HCT116 (cell line): ENCODE data around the gene ZNF783. TPM values are rescaled to one million over a fixed set of nuclear protein-coding genes. Genes with fewer than 3 reads are reported as not detected.

Experiments used
- ATAC-seq: fragments of 200-7000 bp; cut with Tn5 transposase; 2 replicates; pipeline ENCODE4 v1.9.1; 2020; ENCODE audit warnings: mild to moderate bottlenecking, moderate library complexity
- BruUV-seq: library from RNA; stranded (reverse); fragments of 400-500 nt; replicated peaks from 2 replicates; lab custom pipeline; 2021; lab: Mats Ljungman, UMichigan
- CTCF ChIA-PET: fragments of 300-600 bp; sonication (Branson Sonifier 250); formaldehyde crosslinking; loops from one replicate; lab custom pipeline; 2021; ENCODE audit warnings: antibody characterized with exemption; lab: Charles Lee
- POLR2A ChIA-PET: fragments of 300-600, 350-600 bp; sonication (Branson Sonifier 250); formaldehyde crosslinking; loops from one replicate; lab custom pipeline; 2021; ENCODE audit warnings: antibody characterized with exemption; lab: Charles Lee
- RAD21 ChIA-PET, 2 experiments: fragments of 300-600 bp; sonication (Branson Sonifier 250); formaldehyde crosslinking; loops; one replicate each; lab custom pipeline; 2023; ENCODE audit warnings: low total read pairs in 2 of 2; ENCODE audit not compliant: uncharacterized antibody in 2 of 2, unreplicated experiment in 2 of 2, low non-redundant PET in 1 of 2; lab: Charles Lee
- DNase-seq: peaks from one replicate; pipeline ENCODE4 v3.0.0-alpha.2; 2010; ENCODE audit warnings: low read depth, low spot score
- H2AFZ ChIP-seq: fragments of 200-600 bp; shearing (Covaris generic), sonication (generic); 2 replicates; pipeline ENCODE4 v1.6.1; 2017; ENCODE audit warnings: low read depth, mixed run types, mixed read lengths, antibody characterized with exemption, low read length; ENCODE audit not compliant: poor library complexity, severe bottlenecking
- H3K27ac ChIP-seq: 2 replicates; pipeline ENCODE4 v1.5.1; 2012; ENCODE audit warnings: low read depth, low read length
- H3K27me3 ChIP-seq: fragments of 200-600 bp; sonication (generic); 2 replicates; pipeline ENCODE4 v1.6.1; 2016; ENCODE audit warnings: mixed run types, low read length, mixed read lengths; ENCODE audit not compliant: insufficient read depth
- H3K36me3 ChIP-seq, 2 experiments: fragments of 200-500 bp in 1 of 2; fragments of 200-600 bp in 1 of 2; sonication (Bioruptor generic) in 1 of 2; sonication (generic) in 1 of 2; 2 replicates each; pipeline versions ENCODE4 v1.5.1 to v1.6.1; 2014 to 2016; ENCODE audit warnings: low read length in 2 of 2, inconsistent platforms in 1 of 2, mixed read lengths in 1 of 2, mixed run types in 1 of 2; ENCODE audit not compliant: insufficient read depth in 2 of 2, control insufficient read depth in 1 of 2
- H3K4me1 ChIP-seq, 2 experiments: fragments of 200-600 bp in 1 of 2; sonication (generic) in 1 of 2; 2 replicates each; pipeline versions ENCODE4 v1.5.1 to v1.6.1; 2012 to 2017; ENCODE audit warnings: low read length in 2 of 2, inconsistent platforms in 1 of 2, mild to moderate bottlenecking in 1 of 2, mixed read lengths in 1 of 2, mixed run types in 1 of 2, moderate library complexity in 1 of 2; ENCODE audit not compliant: insufficient read depth in 2 of 2, control insufficient read depth in 1 of 2
- H3K4me2 ChIP-seq: fragments of 200-600 bp; sonication (generic); 2 replicates; pipeline ENCODE4 v1.6.1; 2017; ENCODE audit warnings: mixed run types, low read length, mixed read lengths
- H3K4me3 ChIP-seq, 2 experiments: fragments of 200-600 bp in 1 of 2; sonication (generic) in 1 of 2; replicated peaks in 1 of 2; 2 replicates each; pipeline ENCODE4 v1.5.1; 2011 to 2016; ENCODE audit warnings: low read length in 2 of 2, control low read depth in 1 of 2, low read depth in 1 of 2, mild to moderate bottlenecking in 1 of 2, mixed read lengths in 1 of 2, mixed run types in 1 of 2
- H3K79me2 ChIP-seq: fragments of 200-600 bp; sonication (generic); 2 replicates; pipeline ENCODE4 v1.6.1; 2017; ENCODE audit warnings: mild to moderate bottlenecking, mixed run types, low read length, moderate library complexity, mixed read lengths; ENCODE audit not compliant: insufficient read depth
- H3K9ac ChIP-seq: fragments of 200-600 bp; sonication (generic); 2 replicates; pipeline ENCODE4 v1.6.1; 2016; ENCODE audit warnings: low read length, mixed read lengths
- H3K9me2 ChIP-seq: fragments of 200-600 bp; sonication (generic), shearing (Covaris generic); 2 replicates; pipeline ENCODE4 v1.6.1; 2017; ENCODE audit warnings: mixed run types, mild to moderate bottlenecking, moderate library complexity; ENCODE audit not compliant: insufficient read depth
- H3K9me3 ChIP-seq, 2 experiments: fragments of 200-500 bp in 1 of 2; fragments of 200-600 bp in 1 of 2; sonication (Bioruptor generic) in 1 of 2; sonication (generic) in 1 of 2; 2 replicates each; pipeline ENCODE4 v1.6.1; 2014 to 2017; ENCODE audit warnings: low read length in 2 of 2, mixed read lengths in 2 of 2, inconsistent platforms in 1 of 2, low read depth in 1 of 2, mild to moderate bottlenecking in 1 of 2, mixed run types in 1 of 2, moderate library complexity in 1 of 2; ENCODE audit not compliant: control insufficient read depth in 1 of 2, insufficient read depth in 1 of 2
- H4K20me1 ChIP-seq: fragments of 200-600 bp; sonication (generic), shearing (Covaris generic); 2 replicates; pipeline ENCODE4 v1.6.1; 2017; ENCODE audit warnings: mixed run types, mild to moderate bottlenecking, moderate library complexity; ENCODE audit not compliant: insufficient read depth
- CEBPB ChIP-seq: IDR thresholded peaks from 2 replicates; pipeline ENCODE4 v1.6.1; 2012; ENCODE audit warnings: low read depth
- EZH2 ChIP-seq: fragments of 200-600 bp; sonication (generic); IDR thresholded peaks from 2 replicates; pipeline ENCODE4 v1.6.1; 2017; ENCODE audit warnings: antibody characterized with exemption, mixed run types
- POLR2A ChIP-seq: IDR thresholded peaks from 2 replicates; pipeline ENCODE4 v1.7.0; 2011; ENCODE audit warnings: borderline replicate concordance; ENCODE audit not compliant: insufficient read depth, insufficient read length; ENCODE audit errors: extremely low read depth
- RAD21 ChIP-seq: IDR thresholded peaks from 2 replicates; pipeline ENCODE4 v1.6.1; 2012; ENCODE audit warnings: low read depth, mild to moderate bottlenecking
- SRF ChIP-seq: IDR thresholded peaks from 2 replicates; pipeline ENCODE4 v1.6.1; 2012; ENCODE audit warnings: low read depth
- TCF7L2 ChIP-seq: IDR thresholded peaks from 2 replicates; pipeline ENCODE4 v1.7.0; 2011; ENCODE audit warnings: borderline replicate concordance, inconsistent platforms; ENCODE audit not compliant: insufficient read depth, insufficient read length; ENCODE audit errors: extremely low read depth
- YY1 ChIP-seq: IDR thresholded peaks from 2 replicates; pipeline ENCODE4 v1.6.1; 2011; ENCODE audit warnings: low read length, low read depth, moderate library complexity, mild to moderate bottlenecking; ENCODE audit not compliant: insufficient replicate concordance; ENCODE audit errors: extremely low read depth
- ZNF274 ChIP-seq: fragments of 200-500 bp; sonication (Bioruptor generic); IDR thresholded peaks from 2 replicates; pipeline ENCODE4 v1.6.1; 2014; ENCODE audit warnings: mild to moderate bottlenecking, low read depth, low read length, inconsistent platforms
- intact Hi-C: fragments of 100-400 bp; cut with micrococcal nuclease; formaldehyde crosslinking; loops from 2 replicates; pipeline ENCODE4 v1.10.0; 2022
- total RNA-seq: library from RNA; stranded (reverse); gene quantifications from one replicate; pipeline ENCODE4 v1.2.1, GENCODE V29; 2021; ENCODE audit not compliant: unreplicated experiment
- TF ChIP-seq, protein P1 (sequence below): IDR thresholded peaks from 2 replicates; pipeline ENCODE4 v1.6.1; 2012
- TF ChIP-seq, protein P2 (sequence below): IDR thresholded peaks from 2 replicates; pipeline ENCODE4 v1.6.1; 2012
- TF ChIP-seq, protein P3 (sequence below), 3 experiments: fragments of 200-600 bp in 1 of 3; sonication (generic) in 1 of 3; IDR thresholded peaks in 2 of 3; conservative IDR thresholded peaks in 1 of 3; 2 replicates each; pipeline ENCODE4 v1.5.1; 2012 to 2017; ENCODE audit warnings: low read depth in 2 of 3, low read length in 2 of 3, antibody characterized with exemption in 1 of 3, borderline replicate concordance in 1 of 3, control low read depth in 1 of 3, mild to moderate bottlenecking in 1 of 3, mixed read lengths in 1 of 3, mixed run types in 1 of 3, moderate library complexity in 1 of 3; ENCODE audit not compliant: insufficient read depth in 1 of 3

ZNF783 gene
- total RNA-seq, 1 experiment from 2014 or later, result 12.5 TPM

DNA sequence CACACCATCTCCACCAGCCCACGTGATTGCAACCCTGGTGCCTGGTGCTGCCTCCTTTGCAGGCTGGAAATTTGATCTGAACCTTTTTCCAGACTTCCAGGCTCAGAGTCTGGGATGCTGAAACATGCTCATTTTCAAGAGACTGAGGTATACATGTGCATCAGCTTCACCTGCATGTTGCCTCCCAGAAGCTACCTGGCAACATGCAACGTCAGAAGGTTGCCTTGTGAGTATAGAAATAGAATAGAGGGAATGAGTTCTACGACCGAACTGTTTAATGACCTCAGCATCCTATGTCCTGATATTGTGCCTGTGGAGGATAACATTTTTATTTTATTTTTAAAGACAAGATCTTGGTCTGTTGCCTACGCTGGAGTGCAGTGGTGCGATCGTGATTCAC, 24.5 kb upstream of the ZNF783 start:
- H2AFZ ChIP-seq, result no peak overlapping the region
- H3K4me1 ChIP-seq, result peaks cover 17 to 37% of the 10 kb centered on the region in 2 experiments
- H4K20me1 ChIP-seq, result no peaks in the 10 kb centered on the region
- ChIA-PET RAD21 (no interaction called here), CTCF (no interaction called here), POLR2A (no interaction called here)
- BruUV-seq, result no TSS peak
- H3K9me2 ChIP-seq, result no peaks in the 10 kb centered on the region
- TF ChIP-seq CEBPB, result no peak
- no peak for ATAC-seq
- peaks cover 26% of the 10 kb centered on the region for H3K79me2 ChIP-seq
- H3K36me3 ChIP-seq, result no peaks in the 10 kb centered on the region; a peak in 1 of 4 replicates
- H3K9me3 ChIP-seq, result 0 out of 4 replicates have a peak, but pooled peaks cover 0 to 3% of the 10 kb centered on the region in 2 experiments
- H3K9ac ChIP-seq, result no peak overlapping the region
- H3K4me2 ChIP-seq, result no peak overlapping the region
- no peak for DNase-seq
- no peak overlapping the region for H3K27ac ChIP-seq
- H3K27me3 ChIP-seq, result no peaks in the 10 kb centered on the region
- intact Hi-C loops, result no loop called here
- no peak overlapping the region for H3K4me3 ChIP-seq

DNA sequence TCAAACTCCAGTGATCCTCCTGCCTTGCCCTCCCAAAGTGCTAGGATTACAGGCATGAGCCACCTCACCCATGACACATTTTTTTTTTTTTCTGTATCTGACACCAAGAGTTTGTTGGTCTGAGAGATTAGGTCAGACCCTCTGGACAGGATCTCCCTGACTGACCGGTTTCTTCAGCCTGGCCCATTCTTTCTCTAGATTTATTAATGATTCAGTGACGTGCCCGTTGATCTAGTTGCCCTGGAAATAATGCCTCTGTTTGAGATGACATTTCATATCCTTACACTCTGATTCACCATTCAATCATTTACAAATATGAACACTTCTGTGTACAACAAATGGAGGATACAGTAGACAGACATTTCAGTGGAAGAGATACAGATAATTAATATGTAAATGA, 23.9 kb upstream of the ZNF783 start:
- peaks cover 12 to 31% of the 10 kb centered on the region in 2 experiments for H3K4me1 ChIP-seq
- ChIA-PET RAD21 (no interaction called here), CTCF (no interaction called here), POLR2A (no interaction called here)
- intact Hi-C loops, result no loop called here
- no peak overlapping the region for H3K9ac ChIP-seq
- DNase-seq, result no peak
- H3K4me3 ChIP-seq, result no peak overlapping the region
- H3K9me2 ChIP-seq, result no peaks in the 10 kb centered on the region
- peaks cover 32% of the 10 kb centered on the region for H3K79me2 ChIP-seq
- no peak for ATAC-seq
- no peak overlapping the region for H2AFZ ChIP-seq
- TF ChIP-seq TCF7L2, result no peak
- TF ChIP-seq EZH2, result no peak
- no peak for TF ChIP-seq YY1
- TF ChIP-seq ZNF274, result no peak
- no peak for TF ChIP-seq SRF
- TF ChIP-seq, protein P1, sequence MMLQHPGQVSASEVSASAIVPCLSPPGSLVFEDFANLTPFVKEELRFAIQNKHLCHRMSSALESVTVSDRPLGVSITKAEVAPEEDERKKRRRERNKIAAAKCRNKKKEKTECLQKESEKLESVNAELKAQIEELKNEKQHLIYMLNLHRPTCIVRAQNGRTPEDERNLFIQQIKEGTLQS, result no peak
- TF ChIP-seq, protein P2, sequence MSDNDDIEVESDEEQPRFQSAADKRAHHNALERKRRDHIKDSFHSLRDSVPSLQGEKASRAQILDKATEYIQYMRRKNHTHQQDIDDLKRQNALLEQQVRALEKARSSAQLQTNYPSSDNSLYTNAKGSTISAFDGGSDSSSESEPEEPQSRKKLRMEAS, result no peak
- TF ChIP-seq, protein P3, sequence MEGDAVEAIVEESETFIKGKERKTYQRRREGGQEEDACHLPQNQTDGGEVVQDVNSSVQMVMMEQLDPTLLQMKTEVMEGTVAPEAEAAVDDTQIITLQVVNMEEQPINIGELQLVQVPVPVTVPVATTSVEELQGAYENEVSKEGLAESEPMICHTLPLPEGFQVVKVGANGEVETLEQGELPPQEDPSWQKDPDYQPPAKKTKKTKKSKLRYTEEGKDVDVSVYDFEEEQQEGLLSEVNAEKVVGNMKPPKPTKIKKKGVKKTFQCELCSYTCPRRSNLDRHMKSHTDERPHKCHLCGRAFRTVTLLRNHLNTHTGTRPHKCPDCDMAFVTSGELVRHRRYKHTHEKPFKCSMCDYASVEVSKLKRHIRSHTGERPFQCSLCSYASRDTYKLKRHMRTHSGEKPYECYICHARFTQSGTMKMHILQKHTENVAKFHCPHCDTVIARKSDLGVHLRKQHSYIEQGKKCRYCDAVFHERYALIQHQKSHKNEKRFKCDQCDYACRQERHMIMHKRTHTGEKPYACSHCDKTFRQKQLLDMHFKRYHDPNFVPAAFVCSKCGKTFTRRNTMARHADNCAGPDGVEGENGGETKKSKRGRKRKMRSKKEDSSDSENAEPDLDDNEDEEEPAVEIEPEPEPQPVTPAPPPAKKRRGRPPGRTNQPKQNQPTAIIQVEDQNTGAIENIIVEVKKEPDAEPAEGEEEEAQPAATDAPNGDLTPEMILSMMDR (IDR thresholded peaks at IDR 0.05 in 2 of 3, conservative IDR thresholded peaks at IDR 0.05 in 1 of 3; ENCODE audit: borderline replicate concordance in 1 of 3, insufficient read depth in 1 of 3, low read depth in 2 of 3, low read length in 2 of 3), result no peak
- TF ChIP-seq RAD21, result no peak
- no peak for TF ChIP-seq CEBPB
- TF ChIP-seq POLR2A, result no peak
- no peak overlapping the region for H3K4me2 ChIP-seq
- no TSS peak for BruUV-seq
- H4K20me1 ChIP-seq, result no peaks in the 10 kb centered on the region
- H3K27ac ChIP-seq, result no peak overlapping the region
- no peaks in the 10 kb centered on the region for H3K27me3 ChIP-seq
- H3K9me3 ChIP-seq, result 0 out of 4 replicates have a peak, but pooled peaks cover 0 to 3% of the 10 kb centered on the region in 2 experiments
- H3K36me3 ChIP-seq, result no peaks in the 10 kb centered on the region; a peak in 1 of 4 replicates
